Liver (tissue), 9 donors: ENCODE data around the gene KIFC1. TPM values are rescaled to one million over a fixed set of nuclear protein-coding genes. Genes with fewer than 3 reads are reported as not detected.

Experiments used
- DNase-seq: peaks from one replicate; pipeline ENCODE4 v3.0.0-alpha.2; 2017; ENCODE audit warnings: low spot score
- H3K27ac ChIP-seq, 2 donors: one replicate each; pipeline ENCODE4 v1.7.0; 2013; ENCODE audit warnings: inconsistent platforms in 2 of 2, low read length in 2 of 2, control low read depth in 1 of 2, low read depth in 1 of 2, mild to moderate bottlenecking in 1 of 2
- H3K27me3 ChIP-seq, 4 donors: one replicate each; pipeline versions ENCODE4 v1.6.1 to v1.7.0; 2013; ENCODE audit warnings: low read length in 3 of 4, inconsistent platforms in 1 of 4, mild to moderate bottlenecking in 1 of 4, moderate library complexity in 1 of 4; ENCODE audit not compliant: control insufficient read depth in 4 of 4, insufficient read depth in 4 of 4
- H3K36me3 ChIP-seq, 4 donors: one replicate each; pipeline versions ENCODE4 v1.6.1 to v1.7.0; 2013; ENCODE audit warnings: low read length in 3 of 4, mild to moderate bottlenecking in 3 of 4, low read depth in 1 of 4, moderate library complexity in 1 of 4; ENCODE audit not compliant: control insufficient read depth in 4 of 4, insufficient read depth in 3 of 4
- H3K4me1 ChIP-seq, 4 donors: one replicate each; pipeline versions ENCODE4 v1.6.1 to v1.7.0; 2013; ENCODE audit warnings: low read length in 3 of 4, mild to moderate bottlenecking in 3 of 4, moderate library complexity in 1 of 4; ENCODE audit not compliant: control insufficient read depth in 4 of 4, insufficient read depth in 4 of 4
- H3K4me3 ChIP-seq, 3 donors: one replicate each; pipeline versions ENCODE4 v1.6.1 to v1.7.0; 2013; ENCODE audit warnings: low read length in 3 of 3, control low read depth in 1 of 3, low read depth in 1 of 3, mild to moderate bottlenecking in 1 of 3
- H3K9ac ChIP-seq, 2 donors: one replicate each; pipeline ENCODE4 v1.7.0; 2013; ENCODE audit warnings: low read length in 2 of 2, mild to moderate bottlenecking in 2 of 2, moderate library complexity in 2 of 2, control low read depth in 1 of 2, low read depth in 1 of 2
- H3K9me3 ChIP-seq, 4 donors: one replicate each; pipeline versions ENCODE4 v1.6.1 to v1.7.0; 2013; ENCODE audit warnings: low read length in 3 of 4; ENCODE audit not compliant: control insufficient read depth in 4 of 4
- CTCF ChIP-seq: fragments of 150-350 bp; IDR thresholded peaks from 2 replicates; pipeline ENCODE4 v1.5.1; 2017; ENCODE audit warnings: improper control_type of control experiment, low read depth, low read length; ENCODE audit not compliant: missing input control
- FOXA1 ChIP-seq: IDR thresholded peaks from 2 replicates; pipeline ENCODE4 v1.6.1; 2016; ENCODE audit warnings: antibody characterized with exemption
- FOXA2 ChIP-seq: IDR thresholded peaks from 2 replicates; pipeline ENCODE4 v1.6.1; 2016; ENCODE audit warnings: antibody characterized with exemption
- GABPA ChIP-seq, 2 donors: IDR thresholded peaks in 1 of 2; conservative IDR thresholded peaks in 1 of 2; 2 replicates each; pipeline ENCODE4 v1.6.1; 2016; ENCODE audit warnings: antibody characterized with exemption in 2 of 2, mild to moderate bottlenecking in 1 of 2, moderate library complexity in 1 of 2
- HNF4A ChIP-seq, 2 donors: conservative IDR thresholded peaks; 2 replicates each; pipeline ENCODE4 v1.6.1; 2016; ENCODE audit warnings: antibody characterized with exemption in 2 of 2, mild to moderate bottlenecking in 2 of 2
- HNF4G ChIP-seq: IDR thresholded peaks from 2 replicates; pipeline ENCODE4 v1.6.1; 2016; ENCODE audit warnings: antibody characterized with exemption
- JUND ChIP-seq, 2 donors: IDR thresholded peaks; 2 replicates each; pipeline ENCODE4 v1.6.1; 2016; ENCODE audit warnings: antibody characterized with exemption in 2 of 2
- MAX ChIP-seq: IDR thresholded peaks from 2 replicates; pipeline ENCODE4 v1.6.1; 2016; ENCODE audit warnings: antibody characterized with exemption
- NR2F2 ChIP-seq: IDR thresholded peaks from 2 replicates; pipeline ENCODE4 v1.6.1; 2016; ENCODE audit warnings: antibody characterized with exemption
- RAD21 ChIP-seq, 2 donors: IDR thresholded peaks; 2 replicates each; pipeline ENCODE4 v1.6.1; 2016; ENCODE audit warnings: antibody characterized with exemption in 2 of 2, mild to moderate bottlenecking in 2 of 2
- REST ChIP-seq: IDR thresholded peaks from 2 replicates; pipeline ENCODE4 v1.6.1; 2016; ENCODE audit warnings: antibody characterized with exemption, mild to moderate bottlenecking
- RXRA ChIP-seq, 2 donors: IDR thresholded peaks; 2 replicates each; pipeline ENCODE4 v1.6.1; 2017 to 2018; ENCODE audit warnings: antibody characterized with exemption in 2 of 2, mild to moderate bottlenecking in 1 of 2
- SP1 ChIP-seq: IDR thresholded peaks from 2 replicates; pipeline ENCODE4 v1.6.1; 2018; ENCODE audit warnings: antibody characterized with exemption, mild to moderate bottlenecking
- TAF1 ChIP-seq: conservative IDR thresholded peaks from 2 replicates; pipeline ENCODE4 v1.6.1; 2016; ENCODE audit warnings: antibody characterized with exemption, mild to moderate bottlenecking
- YY1 ChIP-seq: IDR thresholded peaks from 2 replicates; pipeline ENCODE4 v1.6.1; 2016; ENCODE audit warnings: antibody characterized with exemption, mild to moderate bottlenecking
- WGBS: extraction: QIAGEN DNeasy Blood & Tissue Kit; methylation state at CpG from one replicate; pipeline ENCODE4 v1.1.7; 2013; 5-methylcytosine and 5-hydroxymethylcytosine counted together
- polyA plus RNA-seq, 2 donors: library from polyadenylated mRNA; stranded (reverse) in 1 of 2; unstranded in 1 of 2; fragments of 200-250 nt in 1 of 2; fragments of >200 nt in 1 of 2; fragmentation: Nextera tagmentation in 1 of 2; extraction: Ambion mirVana in 1 of 2; gene quantifications; one replicate each; pipeline versions ENCODE4 v1.2.1 to v1.2.3, GENCODE V29; 2013 to 2015
- total RNA-seq, 2 donors: library from RNA; depleted of rRNA; stranded (reverse); fragments of >200 nt; gene quantifications; one replicate each; pipeline ENCODE4 v1.2.3, GENCODE V29; 2014
- donor health status: healthy.
- donor health status: healthy.
- donor health status: healthy.
- donor health status: healthy.
- donor health status: healthy.

KIFC1 gene
- total and polyA plus RNA-seq, 4 donors: 0.08 to 30.0 (median 1.3) TPM

GRCh38 chr6:33454009-33454946 is 62.7 kb downstream of the KIFC1 start, which contains the start of gene ZBTB9 (continued):
- peak; percentile 73 for TF ChIP-seq REST
- peak; percentile 67 for TF ChIP-seq YY1
- no peak for TF ChIP-seq FOXA1
- TF ChIP-seq FOXA2: no peak
- TF ChIP-seq GABPA (IDR thresholded peaks at IDR 0.05 in 1 of 2, conservative IDR thresholded peaks at IDR 0.05 in 1 of 2): peak; percentile 74 to 96
- TF ChIP-seq RXRA (IDR thresholded peaks at IDR 0.05): peak in 1 of 2 donors; percentile 5
- no peak for TF ChIP-seq CTCF
- peak; percentile 96 for TF ChIP-seq SP1

GRCh38 chr6:33455051-33455450 is 63.4 kb downstream of the KIFC1 start:
- H3K4me1 ChIP-seq: peaks cover 4 to 12% (median 8%) of the 10 kb centered on the region in 4 donors
- no peak for TF ChIP-seq NR2F2
- TF ChIP-seq FOXA1: no peak
- no peak for TF ChIP-seq HNF4G
- no peak for TF ChIP-seq RAD21 (IDR thresholded peaks at IDR 0.05)
- no peak for TF ChIP-seq SP1
- no peak for TF ChIP-seq CTCF
- TF ChIP-seq REST: no peak
- TF ChIP-seq RXRA (IDR thresholded peaks at IDR 0.05): no peak
- no peak for TF ChIP-seq JUND (IDR thresholded peaks at IDR 0.05)
- no peak for TF ChIP-seq HNF4A (conservative IDR thresholded peaks at IDR 0.05)
- no peak for TF ChIP-seq MAX
- no peak for TF ChIP-seq TAF1
- no peak for TF ChIP-seq YY1
- H3K27ac ChIP-seq: no peak overlapping the region

More at GRCh38 chr6:33455051-33455450, 63.4 kb downstream of the KIFC1 start:
- Histone ChIP-seq H3K36me3 (peaks cover 0 to 4% (median 1%) of the 10 kb centered on the region in 4 donors), H3K27me3 (no peaks in the 10 kb centered on the region), H3K9me3 (no peaks in the 10 kb centered on the region), H3K9ac (peak overlapping the region; percentile 50 to 60), H3K4me3 (peak overlapping the region; percentile 71 to 84 (median 80))
- whole genome bisulfite sequencing: 52% methylated on average over 16 of the region's 16 CpGs
- no peak for DNase-seq
